NT2/D1 (cell line): ENCODE results near the gene RAI1.

ENCODE experiments used
- DNase-seq: peaks from one replicate; pipeline ENCODE4 v3.0.0-alpha.2; 2011; ENCODE audit warnings: low read depth, low spot score
- H3K27me3 ChIP-seq: 2 replicates; pipeline ENCODE4 v1.6.0; 2011; ENCODE audit warnings: mild to moderate bottlenecking; ENCODE audit not compliant: insufficient read length, insufficient read depth
- H3K36me3 ChIP-seq: 2 replicates; pipeline ENCODE4 v1.6.1; 2011; ENCODE audit warnings: mild to moderate bottlenecking, low read length, mixed read lengths; ENCODE audit not compliant: insufficient read depth, insufficient read length
- H3K4me1 ChIP-seq: 2 replicates; pipeline ENCODE4 v1.5.1; 2011; ENCODE audit not compliant: insufficient read depth, insufficient read length
- H3K4me3 ChIP-seq: 2 replicates; pipeline ENCODE4 v1.5.1; 2011; ENCODE audit warnings: low read depth; ENCODE audit not compliant: insufficient read length
- H3K9ac ChIP-seq: 2 replicates; pipeline ENCODE4 v1.6.0; 2011; ENCODE audit warnings: low read depth; ENCODE audit not compliant: insufficient read length
- H3K9me3 ChIP-seq: 2 replicates; pipeline ENCODE4 v1.5.1; 2011; ENCODE audit warnings: mild to moderate bottlenecking, low read length; ENCODE audit not compliant: insufficient read depth
- SUZ12 ChIP-seq: IDR thresholded peaks from 2 replicates; pipeline ENCODE4 v1.6.1; 2011; ENCODE audit not compliant: insufficient read length, insufficient read depth; ENCODE audit errors: extremely low read depth
- YY1 ChIP-seq: IDR thresholded peaks from 2 replicates; pipeline ENCODE4 v1.6.1; 2011; ENCODE audit not compliant: insufficient read length, insufficient read depth
- ZNF274 ChIP-seq: IDR thresholded peaks from 2 replicates; pipeline ENCODE4 v1.6.1; 2011; ENCODE audit warnings: mild to moderate bottlenecking, low read depth, low read length

The RAI1 gene

DNA sequence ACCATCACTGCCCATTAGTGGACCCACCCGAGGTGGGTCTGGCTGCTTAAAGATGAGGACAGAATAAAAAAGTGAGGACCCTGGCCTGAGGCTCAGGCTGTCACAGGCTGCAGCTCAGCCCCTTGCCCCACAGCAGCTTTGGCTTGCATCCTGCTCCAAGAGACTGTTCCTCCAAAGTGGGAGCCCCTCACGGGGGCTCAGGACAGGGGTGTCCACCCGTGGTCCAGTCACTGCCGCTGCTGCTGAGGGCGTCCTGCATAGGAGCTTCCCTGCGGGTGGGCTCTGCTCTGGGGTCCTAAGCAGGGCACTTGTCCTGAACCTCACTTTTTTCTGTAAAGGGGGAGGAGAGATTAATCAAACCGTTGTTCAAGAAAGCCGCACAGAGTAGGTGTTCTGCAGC lies 107.7 kb downstream of the RAI1 start:
- TF ChIP-seq YY1 (no peak), SUZ12 (no peak), ZNF274 (no peak)
- Histone ChIP-seq H3K4me1 (peaks cover 50% of the 10 kb centered on the region), H3K27me3 (no peaks in the 10 kb centered on the region), H3K9ac (peak overlapping the region; percentile 50), H3K9me3 (no peaks in the 10 kb centered on the region), H3K36me3 (peaks cover 8% of the 10 kb centered on the region), H3K4me3 (no peak overlapping the region)
- DNase-seq, result no peak

DNA sequence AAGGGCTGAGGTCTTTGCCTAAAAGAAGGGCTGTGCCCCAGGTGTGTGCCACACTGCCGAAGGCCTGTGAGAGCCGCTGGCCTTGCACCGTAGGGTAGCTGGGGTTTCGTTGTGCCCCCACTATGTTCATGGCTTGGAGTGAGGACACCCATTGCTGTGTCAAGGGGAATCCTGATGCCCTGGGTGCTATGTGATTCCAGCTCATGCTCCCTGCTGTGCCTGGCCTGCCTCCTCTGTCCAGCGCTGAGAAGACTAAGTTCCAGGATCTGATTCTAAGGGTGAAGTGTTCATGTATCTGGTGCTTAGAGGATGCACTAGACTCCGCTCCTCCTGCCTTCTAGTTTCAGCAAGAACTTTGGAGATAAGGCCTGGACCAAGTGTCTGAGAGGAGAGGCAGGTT lies 108.2 kb downstream of the RAI1 start:
- no peaks in the 10 kb centered on the region for H3K9me3 ChIP-seq
- peaks cover 47% of the 10 kb centered on the region for H3K4me1 ChIP-seq
- no peak for TF ChIP-seq ZNF274
- no peak for TF ChIP-seq YY1
- no peak overlapping the region for H3K9ac ChIP-seq
- peaks cover 12% of the 10 kb centered on the region for H3K36me3 ChIP-seq
- no peak for DNase-seq
- no peak overlapping the region for H3K4me3 ChIP-seq
- H3K27me3 ChIP-seq, result no peaks in the 10 kb centered on the region

DNA sequence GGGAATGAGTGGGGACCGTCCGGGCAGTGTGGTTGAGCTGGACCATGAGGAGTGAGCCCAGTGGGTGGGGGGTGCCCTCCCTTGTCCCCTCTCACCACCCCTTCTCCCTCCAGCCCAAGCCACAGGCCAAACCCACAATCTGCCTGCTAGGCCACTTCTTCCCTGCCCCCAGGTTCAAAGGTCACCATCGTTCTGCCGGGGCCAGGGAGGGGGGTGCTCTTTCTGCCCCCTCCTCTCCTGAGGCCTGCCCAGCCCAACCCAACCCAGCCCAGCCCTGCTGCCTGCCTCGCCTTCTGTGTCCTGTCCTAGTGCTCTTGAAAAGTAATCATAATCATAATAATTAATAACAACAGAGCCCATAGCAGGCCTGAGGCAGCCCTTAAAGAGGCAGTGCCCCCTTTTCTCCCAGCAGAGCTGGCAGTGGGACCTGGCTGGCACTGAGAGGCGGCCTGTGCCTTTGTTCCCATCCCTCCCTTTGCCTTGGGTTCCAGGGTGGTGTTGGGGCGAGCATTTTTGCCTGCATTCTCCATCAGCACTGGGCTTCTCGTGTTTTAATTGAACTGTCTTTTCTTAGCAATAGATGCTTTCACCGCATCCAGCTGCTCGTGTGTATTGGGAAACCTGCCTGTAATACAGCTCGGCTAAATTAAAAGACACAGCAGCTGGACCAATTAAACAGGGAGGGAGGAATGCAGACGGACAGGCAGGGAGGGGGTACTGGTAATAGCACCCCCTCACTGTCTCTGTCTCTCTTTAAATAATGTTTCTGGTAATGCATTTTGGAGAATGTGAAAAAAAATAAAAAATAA lies 108.8 kb downstream of the RAI1 start:
- Histone ChIP-seq H3K9ac (no peak overlapping the region), H3K4me1 (peaks cover 41% of the 10 kb centered on the region)
- no peak for DNase-seq

DNA sequence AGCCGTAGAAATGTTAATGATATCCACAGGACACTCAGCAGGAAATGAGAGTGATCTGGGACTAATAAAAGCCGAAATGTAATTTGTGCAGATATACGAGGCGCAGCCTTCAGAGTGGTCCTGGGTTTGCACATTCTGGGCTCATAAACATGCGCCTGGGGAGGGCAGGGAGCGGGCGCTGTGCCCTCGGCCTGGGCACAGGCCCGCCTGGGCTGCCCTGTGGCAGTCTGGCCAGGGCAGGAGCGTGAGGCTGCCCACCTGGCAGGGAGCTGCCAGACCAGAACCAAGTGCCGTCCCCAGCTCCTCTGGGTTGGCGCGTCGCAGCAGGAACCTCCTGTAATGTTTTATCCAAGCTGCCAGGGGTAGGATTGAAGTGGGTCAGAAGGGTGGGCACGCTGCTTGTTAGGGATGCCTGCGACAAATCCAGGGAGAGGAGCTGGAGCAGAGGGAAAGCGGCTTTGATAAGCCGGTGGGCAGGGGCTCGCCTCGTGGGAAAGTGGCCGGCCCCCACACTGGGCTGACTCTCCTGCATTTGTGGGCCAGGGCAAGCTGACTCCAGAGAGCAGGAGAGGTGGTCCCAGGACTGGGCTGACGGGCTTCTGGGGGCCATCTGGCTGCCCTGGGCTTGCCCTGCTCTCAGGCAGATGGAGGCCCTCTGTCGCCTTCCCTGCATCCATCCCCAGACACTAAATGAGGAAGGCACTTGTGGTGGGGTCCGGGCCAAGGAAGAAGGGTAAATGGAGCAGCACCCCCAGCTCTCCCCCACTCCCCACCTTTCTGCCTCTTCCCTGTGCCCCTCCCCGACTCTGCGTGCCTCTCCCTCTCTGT lies 109.6 kb downstream of the RAI1 start:
- DNase-seq, result no peak
- no peaks in the 10 kb centered on the region for H3K9me3 ChIP-seq
- peaks cover 27% of the 10 kb centered on the region for H3K36me3 ChIP-seq
- peaks cover 35% of the 10 kb centered on the region for H3K4me1 ChIP-seq
- peak overlapping the region; percentile 56 for H3K9ac ChIP-seq
- TF ChIP-seq YY1 (no peak), SUZ12 (no peak), ZNF274 (no peak)
- no peaks in the 10 kb centered on the region for H3K27me3 ChIP-seq
- H3K4me3 ChIP-seq, result no peak overlapping the region

More for the DNA sequence above, 108.8 kb downstream of the RAI1 start:
- H3K36me3 ChIP-seq, result peaks cover 18% of the 10 kb centered on the region
- H3K9me3 ChIP-seq, result no peaks in the 10 kb centered on the region
- H3K4me3 ChIP-seq, result no peak overlapping the region
- H3K27me3 ChIP-seq, result no peaks in the 10 kb centered on the region
- TF ChIP-seq SUZ12 (no peak), ZNF274 (no peak), YY1 (no peak)

DNA sequence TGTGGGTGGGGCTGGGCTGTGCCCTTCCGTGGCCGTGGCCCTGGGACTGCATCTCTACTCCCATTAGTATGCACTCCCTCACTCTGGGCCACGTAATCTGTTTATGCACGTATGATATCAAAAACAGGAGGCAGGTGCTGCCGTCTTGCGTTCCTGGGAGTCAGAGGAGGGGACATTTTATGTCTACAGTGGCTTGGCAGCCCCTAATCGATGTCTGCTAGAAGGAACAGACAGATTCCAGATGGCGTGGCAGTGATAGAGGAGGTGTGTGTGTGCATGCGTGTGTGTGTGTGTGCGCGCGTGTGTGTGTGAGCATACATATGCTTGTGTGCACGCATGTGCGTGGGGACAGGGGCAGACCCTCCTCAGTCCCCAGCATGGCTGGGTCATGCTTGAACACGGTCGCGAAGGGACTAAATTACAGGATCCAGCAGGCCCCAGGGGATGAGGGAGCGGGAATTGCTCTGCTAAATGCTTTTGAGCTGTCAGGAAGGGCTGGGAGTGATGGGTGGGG lies 110.8 kb downstream of the RAI1 start:
- TF ChIP-seq SUZ12 (no peak), YY1 (no peak), ZNF274 (no peak)
- no peak for DNase-seq
- Histone ChIP-seq H3K9me3 (no peaks in the 10 kb centered on the region), H3K27me3 (no peaks in the 10 kb centered on the region), H3K4me1 (peaks cover 28% of the 10 kb centered on the region), H3K4me3 (no peak overlapping the region), H3K9ac (peak overlapping the region; percentile 32), H3K36me3 (peaks cover 33% of the 10 kb centered on the region)

DNA sequence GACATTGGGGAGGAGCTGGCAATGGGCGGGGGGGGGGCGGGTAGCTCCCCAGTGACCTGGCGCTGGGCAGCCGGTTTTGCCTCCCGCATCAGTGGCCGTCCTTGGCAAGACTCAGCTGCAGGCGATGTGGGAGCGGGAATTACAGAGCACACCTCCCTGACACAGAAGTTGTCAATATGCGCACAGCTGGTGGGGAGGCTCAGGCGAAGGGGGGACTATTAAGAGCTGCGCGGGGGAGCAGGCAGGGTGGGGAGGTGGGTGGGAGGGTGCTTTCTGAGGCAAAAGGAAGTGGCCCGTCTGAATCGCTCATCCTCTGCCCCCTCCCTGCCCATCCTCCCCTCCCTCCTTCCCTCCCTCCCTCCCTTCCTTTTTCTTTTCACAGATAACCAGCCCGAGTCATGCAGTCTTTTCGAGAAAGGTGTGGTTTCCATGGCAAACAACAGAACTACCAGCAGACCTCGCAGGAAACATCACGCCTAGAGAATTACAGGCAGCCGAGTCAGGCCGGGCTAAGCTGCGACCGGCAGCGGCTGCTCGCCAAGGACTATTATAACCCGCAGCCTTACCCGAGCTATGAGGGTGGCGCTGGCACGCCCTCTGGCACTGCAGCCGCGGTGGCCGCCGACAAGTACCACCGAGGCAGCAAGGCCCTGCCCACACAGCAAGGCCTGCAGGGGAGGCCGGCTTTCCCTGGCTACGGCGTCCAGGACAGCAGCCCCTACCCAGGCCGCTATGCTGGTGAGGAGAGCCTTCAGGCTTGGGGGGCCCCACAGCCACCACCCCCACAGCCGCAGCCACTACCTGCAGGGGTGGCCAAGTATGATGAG lies 111.5 kb downstream of the RAI1 start:
- DNase-seq, result no peak
- Histone ChIP-seq H3K4me1 (peaks cover 27% of the 10 kb centered on the region), H3K27me3 (no peaks in the 10 kb centered on the region), H3K36me3 (peaks cover 40% of the 10 kb centered on the region), H3K9me3 (no peaks in the 10 kb centered on the region), H3K4me3 (no peak overlapping the region), H3K9ac (no peak overlapping the region)
- TF ChIP-seq YY1 (no peak), ZNF274 (no peak), SUZ12 (no peak)
